ENCODE data around the gene DCDC2C. TPM values are rescaled to one million over a fixed set of nuclear protein-coding genes. Genes with fewer than 3 reads are reported as not detected.
A peak's percentile ranks its signal among the peaks of the same experiment; 100 is the strongest.

The DCDC2C gene
- total RNA-seq, 1 donor from 2014 or later = not detected

DNA sequence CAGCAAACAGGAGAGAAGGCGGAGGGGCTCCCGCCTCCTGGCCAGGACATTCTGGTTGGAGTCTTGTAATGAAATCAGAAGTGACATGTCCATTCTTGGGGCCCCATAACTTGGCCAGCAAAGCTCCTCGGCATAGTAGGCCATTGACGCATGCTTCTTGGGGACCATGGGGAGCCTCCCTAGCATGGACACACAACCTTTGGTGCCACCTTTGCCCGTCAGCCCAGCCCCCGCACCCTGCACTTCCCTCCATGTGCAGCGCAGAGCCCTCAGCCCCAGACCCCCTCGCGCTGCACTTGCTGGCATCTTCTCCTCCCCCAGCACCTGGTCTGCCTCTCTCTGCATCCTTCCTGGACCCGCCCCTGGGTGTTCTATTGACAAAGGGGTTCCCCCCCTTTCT lies 23.1 kb downstream of the DCDC2C start:
- H3K4me3 ChIP-seq (ENCODE audit: low read depth, low read length) = no peak overlapping the region
- DNase-seq (ENCODE audit: low read depth) = no peak
- no peak for TF ChIP-seq CTCF (conservative IDR thresholded peaks at IDR 0.05; ENCODE audit: low read depth, low read length)

DNA sequence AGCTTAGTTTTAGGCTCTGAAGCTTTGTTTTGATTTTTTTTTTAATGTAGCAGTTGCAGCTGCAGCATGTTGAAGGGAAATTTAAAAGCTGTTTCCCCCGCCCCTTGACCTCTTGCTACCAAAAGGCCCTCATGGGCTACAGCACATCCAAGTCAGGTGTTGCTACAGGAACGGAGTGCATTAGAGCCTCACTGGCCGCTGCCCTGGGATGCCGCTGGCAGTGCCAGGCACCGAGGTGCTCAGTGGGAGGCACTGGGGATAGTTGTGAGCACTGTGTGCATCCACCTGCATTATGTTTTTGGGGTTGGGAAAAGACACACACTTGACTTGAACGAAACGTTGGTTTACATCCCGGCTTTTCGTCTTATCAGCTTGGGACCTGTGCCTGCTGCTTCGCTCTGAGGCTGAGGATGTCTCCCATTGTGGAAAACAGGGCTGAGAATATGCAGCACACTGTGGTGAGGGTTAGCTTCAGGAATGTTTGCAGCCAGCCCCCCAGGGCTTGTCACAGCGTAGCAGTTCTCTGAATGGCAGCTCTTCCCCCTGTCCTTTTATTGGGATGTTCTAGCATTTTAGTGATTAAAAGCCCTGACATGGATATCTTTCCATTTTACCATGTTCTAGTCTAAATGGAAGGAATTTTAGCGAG lies 24.1 kb downstream of the DCDC2C start:
- no peak for TF ChIP-seq CTCF (conservative IDR thresholded peaks at IDR 0.05; ENCODE audit: low read depth, low read length)
- H3K4me3 ChIP-seq (ENCODE audit: low read depth, low read length) = no peak overlapping the region
- DNase-seq (ENCODE audit: low read depth) = no peak

GRCh38 chr2:3728104-3729054 lies 25.0 kb downstream of the DCDC2C start:
- TF ChIP-seq CTCF (conservative IDR thresholded peaks at IDR 0.05; ENCODE audit: low read depth, low read length) = peak; percentile 44
- DNase-seq (ENCODE audit: low read depth) = no peak
- no peak overlapping the region for H3K4me3 ChIP-seq (ENCODE audit: low read depth, low read length)

DNA sequence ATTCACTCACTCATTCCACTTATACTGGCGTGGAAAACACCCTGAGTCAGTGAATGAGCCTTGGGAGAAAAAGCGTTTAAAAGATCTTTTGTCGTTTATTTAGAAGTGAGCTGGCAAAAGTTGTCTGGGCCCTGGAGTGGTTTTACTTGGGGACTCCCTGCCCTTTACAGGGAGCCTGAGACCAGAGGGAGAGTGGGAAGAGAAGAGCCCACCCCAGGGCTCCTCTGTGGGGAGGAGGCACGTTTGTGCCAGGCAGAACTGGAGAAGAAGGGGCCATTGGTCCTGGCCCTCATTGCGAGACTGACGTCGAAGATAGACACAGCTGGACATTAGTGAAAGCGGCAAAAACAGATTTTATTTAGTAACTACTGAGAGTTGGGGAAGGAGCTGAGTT lies 25.7 kb downstream of the DCDC2C start:
- DNase-seq (ENCODE audit: low read depth) = no peak
- no peak overlapping the region for H3K4me3 ChIP-seq (ENCODE audit: low read depth, low read length)
- TF ChIP-seq CTCF (conservative IDR thresholded peaks at IDR 0.05; ENCODE audit: low read depth, low read length) = no peak

GRCh38 chr2:3729786-3730185 lies 26.4 kb downstream of the DCDC2C start:
- DNase-seq (ENCODE audit: low read depth) = no peak
- no peak for TF ChIP-seq CTCF (conservative IDR thresholded peaks at IDR 0.05; ENCODE audit: low read depth, low read length)
- H3K4me3 ChIP-seq (ENCODE audit: low read depth, low read length) = no peak overlapping the region

DNA sequence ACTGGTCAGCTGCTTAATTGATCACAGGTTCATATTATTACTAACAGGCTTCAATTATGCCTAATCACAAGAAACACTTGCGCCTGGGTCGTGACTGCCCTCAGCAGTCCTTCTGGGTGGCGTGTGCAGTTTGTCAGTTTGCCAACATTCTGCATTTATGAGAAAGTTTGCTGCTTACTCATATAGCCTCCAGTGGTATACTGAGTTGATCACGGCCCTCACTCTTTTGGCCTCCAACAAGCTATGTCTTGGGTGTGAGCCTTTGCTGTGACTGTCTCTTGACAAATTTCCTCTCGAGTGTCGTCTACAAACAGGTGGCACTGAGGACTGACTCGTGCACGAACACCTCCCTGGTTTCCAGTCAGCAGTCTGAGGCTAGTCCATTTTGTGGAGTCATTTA lies 27.3 kb downstream of the DCDC2C start:
- DNase-seq (ENCODE audit: low read depth) = no peak

More for the DNA sequence above, 27.3 kb downstream of the DCDC2C start:
- H3K4me3 ChIP-seq (ENCODE audit: low read depth, low read length) = no peak overlapping the region
- no peak for TF ChIP-seq CTCF (conservative IDR thresholded peaks at IDR 0.05; ENCODE audit: low read depth, low read length)

Measured in epithelial cell of proximal tubule (primary cell).